Suprapubic skin (tissue), 4 donors: ENCODE measurements around the gene EMC1. TPM values are rescaled to one million over a fixed set of nuclear protein-coding genes. Genes with fewer than 3 reads are reported as not detected.
"Not testable (repeated sequence)": the region's sequence is repeated elsewhere in the genome, so short reads cannot be mapped to it uniquely, and the experiment has no call there.

Experiments used
- DNase-seq, 2 donors: peaks; one replicate each; pipeline ENCODE4 v3.0.0-alpha.2; 2019; ENCODE audit warnings: low spot score in 2 of 2
- H3K27ac ChIP-seq: fragments of 200-600 bp; sonication (generic); one replicate; pipeline ENCODE4 v1.5.1; 2019
- H3K27me3 ChIP-seq: fragments of 200-600 bp; sonication (generic); one replicate; pipeline ENCODE4 v1.5.1; 2019
- H3K36me3 ChIP-seq: fragments of 200-600 bp; sonication (generic); one replicate; pipeline ENCODE4 v1.5.1; 2019
- H3K4me1 ChIP-seq: fragments of 200-600 bp; sonication (generic); one replicate; pipeline ENCODE4 v1.5.1; 2019
- H3K4me3 ChIP-seq: fragments of 200-600 bp; sonication (generic); one replicate; pipeline ENCODE4 v1.5.1; 2019; ENCODE audit warnings: mild to moderate bottlenecking
- H3K9me3 ChIP-seq: fragments of 200-600 bp; sonication (generic); one replicate; pipeline ENCODE4 v1.5.1; 2019
- EP300 ChIP-seq: sonication (generic); formaldehyde crosslinking; IDR thresholded peaks from one replicate; pipeline ENCODE4 v1.6.1; 2017; ENCODE audit warnings: antibody characterized with exemption
- POLR2A ChIP-seq, 2 donors: fragments of 450-650 bp; IDR thresholded peaks; one replicate each; pipeline ENCODE4 v1.6.1; 2017; ENCODE audit warnings: antibody characterized with exemption in 2 of 2, mild to moderate bottlenecking in 2 of 2, moderate library complexity in 2 of 2
- POLR2AphosphoS5 ChIP-seq, 3 donors: sonication (generic); formaldehyde crosslinking; IDR thresholded peaks; one replicate each; pipeline ENCODE4 v1.6.1; 2017; ENCODE audit warnings: antibody characterized with exemption in 3 of 3
- WGBS: methylation state at CpG from one replicate; pipeline ENCODE4 v1.1.5; 2018; 5-methylcytosine and 5-hydroxymethylcytosine counted together
- total RNA-seq, 4 donors: library from RNA; depleted of rRNA; stranded (reverse); fragments of >200 nt; gene quantifications; one replicate each; pipeline ENCODE4 v1.1.0, GENCODE V29; 2016
- TF ChIP-seq, protein P1 (sequence below), 2 donors: fragments of 200-600 bp in 1 of 2; fragments of 450-650 bp in 1 of 2; sonication (generic) in 1 of 2; IDR thresholded peaks; one replicate each; pipeline ENCODE4 v1.5.1; 2016 to 2019; ENCODE audit warnings: antibody characterized with exemption in 2 of 2, mild to moderate bottlenecking in 1 of 2, moderate library complexity in 1 of 2

Gene EMC1
- total RNA-seq, result 10 to 100 TPM; 33.5 to 83.4 (median 48.9) TPM

DNA sequence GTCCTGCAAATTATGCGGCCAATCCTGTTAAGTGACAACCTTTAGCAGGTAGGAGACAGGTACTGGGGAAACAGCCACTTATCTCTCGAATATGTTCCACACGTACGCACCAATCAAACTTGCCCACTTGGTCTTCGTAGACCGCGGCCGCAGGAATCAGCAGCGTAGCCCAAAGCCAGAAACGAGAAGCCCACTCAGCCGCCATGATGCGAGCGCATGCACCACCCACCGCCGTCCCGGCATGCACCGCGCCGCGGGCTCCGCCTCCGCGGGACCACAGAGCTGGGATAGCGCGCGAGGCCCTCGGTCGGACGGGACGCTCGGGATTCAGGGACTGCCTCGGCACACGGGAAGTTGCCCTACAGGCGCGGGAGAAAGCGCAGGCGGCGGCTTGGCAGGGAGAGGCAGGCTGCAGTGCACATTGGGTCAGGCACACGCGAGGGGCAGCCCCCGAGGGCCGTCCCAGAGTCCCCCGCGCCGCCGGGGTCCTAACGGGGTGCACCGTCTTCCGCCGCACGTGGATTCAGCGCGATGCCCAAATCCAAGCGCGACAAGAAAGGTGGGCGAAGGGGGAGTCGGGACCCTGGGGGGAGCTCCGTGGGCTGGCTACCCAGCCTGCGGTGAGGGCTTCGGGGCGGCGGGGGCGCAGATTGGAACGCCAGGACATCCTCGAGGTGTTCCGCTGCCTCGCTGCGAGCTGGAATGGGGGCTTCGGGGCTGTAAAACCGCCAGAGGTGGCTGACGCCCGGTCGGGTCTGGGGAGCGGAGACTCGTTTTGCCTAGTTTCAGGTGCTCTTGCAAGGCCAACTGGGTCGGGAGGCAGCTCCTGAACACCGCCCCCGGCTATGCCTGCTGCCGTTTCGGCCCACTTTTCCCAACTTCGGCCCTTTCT is at the start of gene EMC1, which contains the start of gene MRTO4:
Gene EMC1 (minus strand): TSS at position 220 of the 892 bp plus-strand sequence. CDS start 15 bp downstream, at position 205.
Gene MRTO4 (plus strand): TSS at position 501 of the 892 bp plus-strand sequence. CDS start 31 bp downstream, at position 532.
- Histone ChIP-seq H3K9me3 (no peaks in the 10 kb centered on the region), H3K27ac (peak within 1 kb of the TSS; percentile 94), H3K27me3 (no peaks in the 10 kb centered on the region), H3K4me1 (peaks cover 38% of the 10 kb centered on the region), H3K36me3 (peaks cover 20% of the 10 kb centered on the region), H3K4me3 (peak within 1 kb of the TSS; percentile 93)
- WGBS, result 0% methylated on average over 12 of the region's 81 CpGs
- peak; percentile 87 to 93 for DNase-seq
- peak in 1 of 2 donors; percentile 33 for TF ChIP-seq POLR2A (IDR thresholded peaks at IDR 0.05)
- TF ChIP-seq, protein P1, sequence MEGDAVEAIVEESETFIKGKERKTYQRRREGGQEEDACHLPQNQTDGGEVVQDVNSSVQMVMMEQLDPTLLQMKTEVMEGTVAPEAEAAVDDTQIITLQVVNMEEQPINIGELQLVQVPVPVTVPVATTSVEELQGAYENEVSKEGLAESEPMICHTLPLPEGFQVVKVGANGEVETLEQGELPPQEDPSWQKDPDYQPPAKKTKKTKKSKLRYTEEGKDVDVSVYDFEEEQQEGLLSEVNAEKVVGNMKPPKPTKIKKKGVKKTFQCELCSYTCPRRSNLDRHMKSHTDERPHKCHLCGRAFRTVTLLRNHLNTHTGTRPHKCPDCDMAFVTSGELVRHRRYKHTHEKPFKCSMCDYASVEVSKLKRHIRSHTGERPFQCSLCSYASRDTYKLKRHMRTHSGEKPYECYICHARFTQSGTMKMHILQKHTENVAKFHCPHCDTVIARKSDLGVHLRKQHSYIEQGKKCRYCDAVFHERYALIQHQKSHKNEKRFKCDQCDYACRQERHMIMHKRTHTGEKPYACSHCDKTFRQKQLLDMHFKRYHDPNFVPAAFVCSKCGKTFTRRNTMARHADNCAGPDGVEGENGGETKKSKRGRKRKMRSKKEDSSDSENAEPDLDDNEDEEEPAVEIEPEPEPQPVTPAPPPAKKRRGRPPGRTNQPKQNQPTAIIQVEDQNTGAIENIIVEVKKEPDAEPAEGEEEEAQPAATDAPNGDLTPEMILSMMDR (IDR thresholded peaks at IDR 0.05), result no peak
- TF ChIP-seq POLR2AphosphoS5 (IDR thresholded peaks at IDR 0.05), result peak in 2 of 3 donors; percentile 21 to 37

DNA sequence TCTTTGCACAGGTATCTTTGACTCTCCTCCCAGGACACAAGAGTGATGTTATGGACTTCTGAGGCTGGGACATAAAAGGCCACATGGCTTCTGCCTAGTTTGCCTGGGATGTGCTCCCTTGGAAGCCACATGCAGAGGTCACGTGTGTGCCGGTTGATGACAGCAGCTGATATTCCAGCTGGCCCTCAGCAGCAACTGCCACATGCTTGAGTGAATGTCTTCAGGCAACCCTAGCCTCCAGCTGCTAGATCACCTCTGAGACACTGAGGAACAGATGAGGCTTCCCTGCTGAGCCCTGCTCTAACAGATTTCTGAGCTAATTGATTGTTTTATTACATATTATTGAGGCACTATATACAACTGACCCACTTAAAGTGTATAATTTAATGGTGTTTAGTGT is 48.9 kb upstream of the EMC1 start:
- no peak overlapping the region for H3K4me3 ChIP-seq
- 93% methylated on average over 2 of the region's 2 CpGs for WGBS
- H3K27ac ChIP-seq, result no peak overlapping the region
- no peaks in the 10 kb centered on the region for H3K9me3 ChIP-seq
- TF ChIP-seq, protein P1 (IDR thresholded peaks at IDR 0.05), result no peak
- TF ChIP-seq EP300, result no peak
- TF ChIP-seq POLR2A (IDR thresholded peaks at IDR 0.05), result no peak
- no peak for TF ChIP-seq POLR2AphosphoS5 (IDR thresholded peaks at IDR 0.05)
- no peak for DNase-seq
- no peaks in the 10 kb centered on the region for H3K27me3 ChIP-seq
- no peaks in the 10 kb centered on the region for H3K4me1 ChIP-seq
- peaks cover 35% of the 10 kb centered on the region for H3K36me3 ChIP-seq

DNA sequence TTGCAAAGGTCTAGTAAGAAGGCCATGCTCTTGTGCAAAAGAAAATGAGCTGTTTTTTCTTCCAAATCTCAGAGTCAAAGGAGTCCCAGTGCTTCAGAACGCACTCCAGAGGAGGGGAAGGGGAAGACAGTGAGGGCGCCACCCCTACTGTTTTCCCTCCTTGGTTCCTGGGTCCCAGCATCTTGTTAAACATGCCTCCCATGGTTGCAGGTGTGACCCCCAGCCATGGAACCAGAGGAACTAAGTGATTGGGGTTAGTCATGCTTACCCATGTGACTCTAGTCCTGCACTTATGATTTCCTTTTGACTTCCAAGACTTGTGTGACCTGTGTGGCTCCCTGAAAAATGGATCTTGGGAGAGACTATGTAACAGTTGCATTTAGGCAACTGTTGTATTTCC is 43.3 kb upstream of the EMC1 start:
- DNase-seq, result no peak

DNA sequence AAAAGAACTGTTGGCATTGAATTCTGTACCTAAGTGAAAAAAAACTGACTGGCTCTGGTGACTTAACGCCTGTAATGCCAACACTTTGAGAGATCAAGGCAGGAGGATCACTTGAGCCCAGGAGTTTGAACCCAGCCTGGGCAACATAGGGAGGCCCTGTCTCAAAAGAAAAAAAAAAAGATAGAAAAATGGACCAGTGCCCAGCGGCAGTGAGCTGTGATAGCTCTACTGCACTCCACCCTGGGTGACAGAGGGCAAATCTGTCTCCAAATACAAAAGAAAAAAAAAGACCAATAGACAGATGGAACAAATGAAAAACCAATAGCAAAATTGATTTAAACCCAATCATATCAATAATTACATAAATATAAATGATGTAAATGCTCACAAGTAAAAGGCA is 37.9 kb upstream of the EMC1 start:
- WGBS, result 31% methylated on average over 2 of the region's 2 CpGs
- Histone ChIP-seq H3K27me3 (no peaks in the 10 kb centered on the region), H3K9me3 (peaks cover 3% of the 10 kb centered on the region), H3K4me3 (peak overlapping the region; percentile 46), H3K27ac (no peak overlapping the region), H3K36me3 (peaks cover 16% of the 10 kb centered on the region), H3K4me1 (peaks cover 9% of the 10 kb centered on the region)
- TF ChIP-seq POLR2AphosphoS5 (IDR thresholded peaks at IDR 0.05) (no peak), POLR2A (IDR thresholded peaks at IDR 0.05) (no peak), EP300 (no peak)
- TF ChIP-seq, protein P1 (IDR thresholded peaks at IDR 0.05), result no peak
- DNase-seq, result no peak

More for the DNA sequence above, 43.3 kb upstream of the EMC1 start:
- H3K27ac ChIP-seq, result no peak overlapping the region
- H3K4me3 ChIP-seq, result no peak overlapping the region
- no peaks in the 10 kb centered on the region for H3K27me3 ChIP-seq
- 94% methylated on average over 2 of the region's 2 CpGs for WGBS
- H3K36me3 ChIP-seq, result peaks cover 7% of the 10 kb centered on the region
- TF ChIP-seq, protein P1 (IDR thresholded peaks at IDR 0.05), result no peak
- TF ChIP-seq EP300, result no peak
- no peak for TF ChIP-seq POLR2AphosphoS5 (IDR thresholded peaks at IDR 0.05)
- TF ChIP-seq POLR2A (IDR thresholded peaks at IDR 0.05), result no peak
- no peaks in the 10 kb centered on the region for H3K4me1 ChIP-seq
- H3K9me3 ChIP-seq, result peaks cover 3% of the 10 kb centered on the region

DNA sequence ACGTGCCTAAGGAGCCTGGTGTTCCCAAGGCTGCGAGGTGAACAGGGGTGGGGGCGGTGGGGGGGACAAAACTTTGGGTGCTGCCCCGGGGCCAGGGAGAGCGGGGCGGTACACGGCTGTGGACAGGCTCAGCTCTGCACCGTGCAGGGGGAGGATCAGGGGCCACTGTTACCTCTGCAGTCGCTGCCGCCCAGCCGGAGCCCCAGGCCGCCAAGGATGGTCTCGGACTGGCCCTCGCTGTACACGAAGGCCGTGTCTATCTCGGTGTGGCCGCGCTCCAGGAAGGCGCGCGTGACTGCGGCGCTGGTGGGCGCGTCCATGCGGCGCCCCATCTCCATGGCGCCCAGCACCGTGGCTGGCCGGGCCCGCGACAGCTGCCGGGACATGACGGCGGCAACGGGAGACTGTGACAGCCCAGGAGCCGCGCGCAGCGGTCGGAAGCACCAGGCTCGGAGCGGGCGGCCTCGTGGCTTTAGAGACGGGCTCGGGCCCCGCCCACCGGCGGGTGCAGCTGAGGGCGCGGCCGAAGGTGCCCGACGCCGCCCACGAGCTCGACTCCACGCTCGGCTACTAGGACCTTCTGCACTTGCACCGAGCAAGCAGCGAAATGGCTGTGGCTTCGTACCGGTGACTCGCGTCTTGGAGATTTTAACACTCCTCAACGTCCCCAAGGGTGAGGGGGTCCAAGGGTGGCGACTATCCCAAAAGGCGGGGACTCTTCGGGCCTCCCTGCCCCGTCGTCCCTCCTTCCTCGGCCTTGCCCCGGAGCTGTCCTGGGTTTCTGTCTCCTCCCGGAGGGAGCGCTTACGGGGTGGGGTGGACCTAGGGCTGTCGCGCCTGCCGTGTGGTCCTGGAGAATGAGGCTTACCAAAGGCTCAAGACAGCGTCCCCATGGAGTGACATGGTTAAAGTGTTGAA is 37.3 kb upstream of the EMC1 start, which contains the start of gene AKR7A3:
Gene AKR7A3 (minus strand): TSS at position 447 of the 918 bp plus-strand sequence. CDS start 61 bp downstream, at position 386.
- H3K27ac ChIP-seq, H3K9me3 ChIP-seq, H3K27me3 ChIP-seq, DNase-seq, H3K4me1 ChIP-seq: not testable (repeated sequence)
- 25% methylated on average over 22 of the region's 82 CpGs for WGBS
- peak within 1 kb of the TSS; percentile 46 for H3K4me3 ChIP-seq
- peaks cover 17% of the 10 kb centered on the region for H3K36me3 ChIP-seq
